ENCODE data around the gene ESF1. TPM values are rescaled to one million over a fixed set of nuclear protein-coding genes. Genes with fewer than 3 reads are reported as not detected.

Gene ESF1
- total and polyA plus RNA-seq, 7 donors = 9.0 to 22.8 (median 18.9) TPM

- Histone ChIP-seq H3K4me3 (no peak overlapping the region), H3K36me3 (ENCODE audit: insufficient read depth in 1 of 2, low read depth in 1 of 2) (peaks cover 20 to 100% of the 10 kb centered on the region in 2 donors), H3K27ac (no peak overlapping the region), H3K27me3 (ENCODE audit: insufficient read depth in 3 of 3, low read length in 2 of 3) (no peaks in the 10 kb centered on the region), H3K4me1 (no peaks in the 10 kb centered on the region), H3K9me3 (no peaks in the 10 kb centered on the region)
- ATAC-seq = no peak
- intact Hi-C loops (cut with DNase I) = no loop called here
- DNase-seq = no peak
- 89 to 93% (median 92%) methylated on average over 2 of the region's 2 CpGs for WGBS, 3 donors
- TF ChIP-seq CTCF (IDR thresholded peaks at IDR 0.05) = no peak
Measured at GRCh38 chr20:13809373-13809772, 24.7 kb upstream of the ESF1 start.

GRCh38 chr20:13800728-13801134 lies 16.0 kb upstream of the ESF1 start:
- no peak for TF ChIP-seq CTCF (IDR thresholded peaks at IDR 0.05)
- H3K4me1 ChIP-seq = peaks cover 18% of the 10 kb centered on the region
- H3K9me3 ChIP-seq = no peaks in the 10 kb centered on the region
- peak; percentile 99 to 100 (median 100) for ATAC-seq
- peak; percentile 93 to 97 for DNase-seq
- no peaks in the 10 kb centered on the region for H3K27me3 ChIP-seq (ENCODE audit: insufficient read depth in 3 of 3, low read length in 2 of 3)
- peak overlapping the region; percentile 84 for H3K27ac ChIP-seq
- H3K36me3 ChIP-seq (ENCODE audit: insufficient read depth in 1 of 2, low read depth in 1 of 2) = peaks cover 19 to 83% of the 10 kb centered on the region in 2 donors
- intact Hi-C loops (cut with DNase I) = loop anchor here in 1 of 2 donors (1.0 kb wide), 1 partner anchor 15 kb away; the partner anchor contains the start of gene NDUFAF5
- H3K4me3 ChIP-seq = peak overlapping the region; percentile 38
- 8 to 13% (median 9%) methylated on average over 7 of the region's 7 CpGs for WGBS, 3 donors

GRCh38 chr20:13799974-13800373 lies 15.3 kb upstream of the ESF1 start:
- no peak for DNase-seq
- H3K4me3 ChIP-seq = peak overlapping the region; percentile 5
- intact Hi-C loops (cut with DNase I) = no loop called here
- no peaks in the 10 kb centered on the region for H3K9me3 ChIP-seq
- 56 to 84% (median 64%) methylated on average over 2 of the region's 2 CpGs for WGBS, 3 donors
- ATAC-seq = peak in 3 of 4 donors; percentile 6 to 19 (median 9)
- peaks cover 18% of the 10 kb centered on the region for H3K4me1 ChIP-seq
- peaks cover 19 to 83% of the 10 kb centered on the region in 2 donors for H3K36me3 ChIP-seq (ENCODE audit: insufficient read depth in 1 of 2, low read depth in 1 of 2)
- H3K27ac ChIP-seq = peak overlapping the region; percentile 84
- H3K27me3 ChIP-seq (ENCODE audit: insufficient read depth in 3 of 3, low read length in 2 of 3) = no peaks in the 10 kb centered on the region
- no peak for TF ChIP-seq CTCF (IDR thresholded peaks at IDR 0.05)

- Histone ChIP-seq H3K4me1 (peaks cover 18% of the 10 kb centered on the region), H3K36me3 (ENCODE audit: insufficient read depth in 1 of 2, low read depth in 1 of 2) (peaks cover 19 to 83% of the 10 kb centered on the region in 2 donors), H3K27me3 (ENCODE audit: insufficient read depth in 3 of 3, low read length in 2 of 3) (no peaks in the 10 kb centered on the region), H3K4me3 (no peak overlapping the region), H3K9me3 (no peaks in the 10 kb centered on the region), H3K27ac (peak overlapping the region; percentile 33)
- intact Hi-C loops (cut with DNase I) = no loop called here
- ATAC-seq = no peak
- no peak for TF ChIP-seq CTCF (IDR thresholded peaks at IDR 0.05)
- no peak for DNase-seq
- WGBS, 3 donors = 76 to 87% (median 82%) methylated on average over 5 of the region's 5 CpGs
Measured at GRCh38 chr20:13799040-13799439, 14.3 kb upstream of the ESF1 start.

GRCh38 chr20:13794667-13795066 lies 9.9 kb upstream of the ESF1 start:
- H3K9me3 ChIP-seq = no peaks in the 10 kb centered on the region
- peaks cover 19% of the 10 kb centered on the region for H3K4me1 ChIP-seq
- no peak for TF ChIP-seq CTCF (IDR thresholded peaks at IDR 0.05)
- ATAC-seq (no peak), DNase-seq (no peak)
- no peaks in the 10 kb centered on the region for H3K27me3 ChIP-seq (ENCODE audit: insufficient read depth in 3 of 3, low read length in 2 of 3)
- H3K4me3 ChIP-seq = no peak overlapping the region
- peaks cover 28 to 98% of the 10 kb centered on the region in 2 donors for H3K36me3 ChIP-seq (ENCODE audit: insufficient read depth in 1 of 2, low read depth in 1 of 2)
- 95 to 99% (median 96%) methylated on average over 6 of the region's 6 CpGs for WGBS, 3 donors
- H3K27ac ChIP-seq = no peak overlapping the region
- intact Hi-C loops (cut with DNase I) = no loop called here
